HepG2 (cell line): Measurements from ENCODE around the gene P2RY8. TPM values are rescaled to one million over a fixed set of nuclear protein-coding genes. Genes with fewer than 3 reads are reported as not detected.

Experiments used
- ARID4A ChIP-seq: sonication (generic); formaldehyde crosslinking; IDR thresholded peaks from 2 replicates; pipeline ENCODE4 v1.5.0; 2020; ENCODE audit warnings: mild to moderate bottlenecking, missing genetic modification reagents, borderline replicate concordance
- CSRNP2 ChIP-seq: sonication (generic); formaldehyde crosslinking; conservative IDR thresholded peaks from 2 replicates; pipeline ENCODE4 v1.8.0; 2022; ENCODE audit warnings: low read depth, missing genetic modification reagents
- FOXA1 ChIP-seq, 2 experiments: fragments of 450-650 bp in 1 of 2; sonication (generic) in 1 of 2; formaldehyde crosslinking in 1 of 2; IDR thresholded peaks; 2 replicates each; pipeline versions ENCODE4 v1.4.0 to v1.6.1; 2016 to 2020; ENCODE audit warnings: missing genetic modification reagents in 1 of 2
- HDAC1 ChIP-seq: sonication (generic); formaldehyde crosslinking; IDR thresholded peaks from 2 replicates; pipeline ENCODE4 v1.5.1; 2020; ENCODE audit warnings: mild to moderate bottlenecking, missing genetic modification reagents
- HOXA9 ChIP-seq: sonication (generic); formaldehyde crosslinking; IDR thresholded peaks from 2 replicates; pipeline ENCODE4 v1.8.1; 2022; ENCODE audit warnings: missing genetic modification reagents, mild to moderate bottlenecking, moderate library complexity, borderline replicate concordance
- PCBP2 ChIP-seq: fragments of 200-400 bp; formaldehyde crosslinking; optimal IDR thresholded peaks from 2 replicates; pipeline ENCODE3; 2018; ENCODE audit warnings: low read length, low read depth; ENCODE audit not compliant: poor library complexity, severe bottlenecking
- POLR2AphosphoS2 ChIP-seq: IDR thresholded peaks from 2 replicates; pipeline ENCODE4 v1.6.1; 2011; ENCODE audit warnings: low read depth, low read length, improper control_type of control experiment
- RCOR2 ChIP-seq: IDR thresholded peaks from 2 replicates; pipeline ENCODE4 v1.6.1; 2016; ENCODE audit warnings: missing biosample characterization, missing genetic modification reagents
- SMAD9 ChIP-seq: sonication (generic); formaldehyde crosslinking; IDR thresholded peaks from 2 replicates; pipeline ENCODE4 v1.5.1; 2020; ENCODE audit warnings: mild to moderate bottlenecking, missing genetic modification reagents
- SMYD3 ChIP-seq: sonication (generic); formaldehyde crosslinking; IDR thresholded peaks from 2 replicates; pipeline ENCODE4 v1.8.1; 2023; ENCODE audit warnings: mild to moderate bottlenecking, missing genetic modification reagents
- ZNF350 ChIP-seq: sonication (generic); formaldehyde crosslinking; IDR thresholded peaks from 2 replicates; pipeline ENCODE4 v1.4.0; 2020; ENCODE audit warnings: mild to moderate bottlenecking, low read depth, missing genetic modification reagents, borderline replicate concordance
- ZNF646 ChIP-seq: sonication (generic); formaldehyde crosslinking; IDR thresholded peaks from 2 replicates; pipeline ENCODE4 v1.9.0; 2021; ENCODE audit warnings: mild to moderate bottlenecking, missing genetic modification reagents
- ZNF790 ChIP-seq: sonication (generic); formaldehyde crosslinking; IDR thresholded peaks from 2 replicates; pipeline ENCODE4 v1.8.0; 2022; ENCODE audit warnings: missing genetic modification reagents, mild to moderate bottlenecking, borderline replicate concordance
- polyA plus RNA-seq, 8 experiments: library from polyadenylated mRNA; depleted of rRNA in 3 of 8; stranded (reverse) in 7 of 8; unstranded in 1 of 8; fragments of >200 nt; fragmentation: Illumina TruSeq in 4 of 8; extraction: Trizol in 4 of 8; gene quantifications; 2 replicates each; pipeline versions ENCODE4 v1.2.1 to v1.2.3, GENCODE V29; 2011 to 2016; ENCODE audit warnings: low read depth in 4 of 8, missing spikeins in 1 of 8, mixed read lengths in 1 of 8; ENCODE audit not compliant: insufficient read depth in 1 of 8
- total RNA-seq, 5 experiments: library from RNA; depleted of rRNA; stranded (reverse); fragments of >200 nt; fragmentation: Illumina TruSeq; extraction: Trizol; gene quantifications; 2 replicates each; pipeline ENCODE4 v1.2.3, GENCODE V29; 2016; ENCODE audit warnings: low read depth in 1 of 5

Gene P2RY8
- total and polyA plus RNA-seq, 2 of the 13 experiments (the other 11 are each of a cell fraction or from before 2014, with no cell fraction given): 1.0 to 1.3 TPM

- TF ChIP-seq ZNF646 (CRISPR knock-in tag) (peak; percentile 2; the same call in 1 of the 2 replicates), RCOR2 (no peak; the same call in 1 of the 2 replicates), SMYD3 (CRISPR knock-in tag) (no peak), HDAC1 (CRISPR knock-in tag) (peak; percentile 60; the same call in 1 of the 2 replicates), ZNF790 (CRISPR knock-in tag) (no peak), POLR2AphosphoS2 (no peak), ZNF350 (CRISPR knock-in tag) (peak; percentile 16; the same call in 1 of the 2 replicates), SMAD9 (CRISPR knock-in tag) (no peak), FOXA1 (IDR thresholded peaks at IDR 0.05) (no peak), FOXA1 (CRISPR knock-in tag; IDR thresholded peaks at IDR 0.05) (no peak), ARID4A (peak; percentile 26; the same call in 1 of the 2 replicates), PCBP2 (no peak), HOXA9 (no peak), CSRNP2 (CRISPR knock-in tag) (no peak)
Measured at GRCh38 chrX:1537031-1537715, at the start of gene P2RY8 (continued).
